GM19372 (cell line): ENCODE measurements around the gene HPCAL1.
"Not testable (repeated sequence)": the region's sequence is repeated elsewhere in the genome, so short reads cannot be mapped to it uniquely, and the experiment has no call there.

Experiments used
- ATAC-seq: cut with Tn5 transposase; IDR thresholded peaks from one replicate; pipeline ENCODE4 v1.9.1; 2021; ENCODE audit warnings: mild to moderate bottlenecking, low read depth, moderate library complexity; ENCODE audit not compliant: unreplicated experiment

The HPCAL1 gene

GRCh38 chr2:10448576-10449485 is 146.1 kb downstream of the HPCAL1 start:
- ATAC-seq, result peak; percentile 48

- no peak for ATAC-seq
These were observed 146.8 kb downstream of the HPCAL1 start for GRCh38 chr2:10449486-10449831.

GRCh38 chr2:10449838-10450691 is 147.4 kb downstream of the HPCAL1 start:
- ATAC-seq, result no peak

- no peak for ATAC-seq
These were observed 149.1 kb downstream of the HPCAL1 start for GRCh38 chr2:10451819-10452218.

GRCh38 chr2:10452312-10452711 is 149.6 kb downstream of the HPCAL1 start:
- ATAC-seq, result no peak

GRCh38 chr2:10452956-10453904 is 150.5 kb downstream of the HPCAL1 start:
- ATAC-seq, result no peak

- no peak for ATAC-seq
These were observed 151.2 kb downstream of the HPCAL1 start for GRCh38 chr2:10453905-10454298.

- ATAC-seq, result no peak
These were observed 151.8 kb downstream of the HPCAL1 start for GRCh38 chr2:10454505-10454904.

- not testable (repeated sequence) for ATAC-seq
These were observed 154.5 kb downstream of the HPCAL1 start for GRCh38 chr2:10457195-10457594.

- ATAC-seq, result no peak
These were observed 155.3 kb downstream of the HPCAL1 start for GRCh38 chr2:10457846-10458598.

- ATAC-seq, result no peak
These were observed 157.7 kb downstream of the HPCAL1 start for GRCh38 chr2:10460366-10460796.

GRCh38 chr2:10462178-10463083 is 159.7 kb downstream of the HPCAL1 start:
- no peak for ATAC-seq

GRCh38 chr2:10465910-10466309 is 163.2 kb downstream of the HPCAL1 start:
- ATAC-seq, result no peak

GRCh38 chr2:10466801-10467200 is 164.1 kb downstream of the HPCAL1 start:
- ATAC-seq, result no peak

- no peak for ATAC-seq
These were observed 164.7 kb downstream of the HPCAL1 start for GRCh38 chr2:10467401-10467800.

- no peak for ATAC-seq
These were observed 166.6 kb downstream of the HPCAL1 start for GRCh38 chr2:10469301-10469700.

- no peak for ATAC-seq
These were observed 167.4 kb downstream of the HPCAL1 start for GRCh38 chr2:10469955-10470608.

- no peak for ATAC-seq
These were observed 168.4 kb downstream of the HPCAL1 start for GRCh38 chr2:10471046-10471571.
